Erythroblast (primary cell): ENCODE data around the gene SUPT4H1.

Source experiments
- GATA1 ChIP-seq: IDR thresholded peaks from 2 replicates; pipeline ENCODE4 v1.6.1; 2011; ENCODE audit warnings: low read depth, mild to moderate bottlenecking, control low read depth, low read length, moderate library complexity
- POLR2A ChIP-seq: IDR thresholded peaks from 2 replicates; pipeline ENCODE4 v1.6.1; 2011; ENCODE audit warnings: mild to moderate bottlenecking, low read length

DNA sequence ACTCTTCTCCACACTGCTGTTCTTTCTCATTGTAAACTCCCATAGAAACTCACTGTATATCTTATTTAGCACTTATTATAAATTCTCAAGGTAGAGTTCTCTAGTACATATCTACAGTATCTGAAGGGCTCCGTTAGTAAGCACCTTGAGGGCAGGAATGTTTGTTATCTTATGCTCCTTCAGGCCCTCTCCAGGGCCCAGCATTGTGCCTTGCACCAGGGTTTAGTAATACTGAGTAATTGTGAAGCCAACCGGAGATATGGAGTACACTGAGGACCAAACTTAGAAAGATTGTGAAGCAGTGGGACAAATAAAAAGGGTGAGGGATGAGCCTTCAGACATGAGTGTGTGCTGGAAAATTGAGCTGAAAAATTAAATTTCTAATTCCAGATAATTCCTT lies 38.9 kb upstream of the SUPT4H1 start:
- no peak for TF ChIP-seq POLR2A
- TF ChIP-seq GATA1 = no peak
